Muscle of back (tissue), 11 donors: ENCODE results near the gene PAPSS1. TPM values are rescaled to one million over a fixed set of nuclear protein-coding genes. Genes with fewer than 3 reads are reported as not detected.

Source experiments
- DNase-seq, 3 donors: peaks; one replicate each; pipeline versions ENCODE4 v3.0.0 to v3.0.0-alpha.2; 2013
- polyA plus RNA-seq, 10 donors: library from polyadenylated mRNA; unstranded; fragments of 120-200 nt; gene quantifications; one replicate each; pipeline ENCODE4 v1.2.1, GENCODE V29; 2013; ENCODE audit not compliant: insufficient read length in 10 of 10

Gene PAPSS1
- polyA plus RNA-seq, 10 donors = 38.9 to 56.6 (median 50.4) TPM

GRCh38 chr4:107631560-107631959, 88.5 kb downstream of the PAPSS1 start:
- DNase-seq = peak; percentile 17 to 60 (median 47)

- DNase-seq = no peak
These were observed 89.8 kb downstream of the PAPSS1 start for GRCh38 chr4:107630185-107630705.

- no peak for DNase-seq
These were observed 90.7 kb downstream of the PAPSS1 start for GRCh38 chr4:107629318-107629717.

GRCh38 chr4:107625391-107625902, 94.6 kb downstream of the PAPSS1 start:
- DNase-seq = no peak

- DNase-seq = no peak
These were observed 96.0 kb downstream of the PAPSS1 start for GRCh38 chr4:107624024-107624423.

GRCh38 chr4:107622006-107622405, 98.0 kb downstream of the PAPSS1 start:
- no peak for DNase-seq

GRCh38 chr4:107619731-107620130, 100.3 kb downstream of the PAPSS1 start:
- DNase-seq = peak in 1 of 3 donors; percentile 7

- DNase-seq = peak in 2 of 3 donors; percentile 59 to 74
These were observed 101.0 kb downstream of the PAPSS1 start for GRCh38 chr4:107619066-107619465.

- DNase-seq = peak in 1 of 3 donors; percentile 10
These were observed 101.4 kb downstream of the PAPSS1 start for GRCh38 chr4:107618656-107619055.

GRCh38 chr4:107616838-107617389, 103.1 kb downstream of the PAPSS1 start:
- no peak for DNase-seq

- no peak for DNase-seq
These were observed 104.2 kb downstream of the PAPSS1 start for GRCh38 chr4:107615809-107616208.

GRCh38 chr4:107603430-107603829, 116.6 kb downstream of the PAPSS1 start:
- DNase-seq = no peak

GRCh38 chr4:107600983-107601382, 119.1 kb downstream of the PAPSS1 start:
- no peak for DNase-seq

GRCh38 chr4:107600436-107600835, 119.6 kb downstream of the PAPSS1 start:
- DNase-seq = peak; percentile 36 to 69 (median 52)

GRCh38 chr4:107599841-107600240, 120.2 kb downstream of the PAPSS1 start:
- DNase-seq = peak in 1 of 3 donors; percentile 19

GRCh38 chr4:107593230-107593629, 126.8 kb downstream of the PAPSS1 start:
- no peak for DNase-seq

GRCh38 chr4:107592519-107592918, 127.5 kb downstream of the PAPSS1 start:
- DNase-seq = no peak

- DNase-seq = no peak
These were observed 130.8 kb downstream of the PAPSS1 start for GRCh38 chr4:107589269-107589668.

- DNase-seq = no peak
These were observed 133.7 kb downstream of the PAPSS1 start for GRCh38 chr4:107586371-107586770.

- DNase-seq = no peak
These were observed 140.9 kb downstream of the PAPSS1 start for GRCh38 chr4:107579099-107579498.

- DNase-seq = no peak
These were observed 141.7 kb downstream of the PAPSS1 start for GRCh38 chr4:107578321-107578720.

- no peak for DNase-seq
These were observed 142.3 kb downstream of the PAPSS1 start for GRCh38 chr4:107577743-107578142.

GRCh38 chr4:107575243-107575642, 144.8 kb downstream of the PAPSS1 start:
- DNase-seq = no peak

GRCh38 chr4:107572281-107572680, 147.8 kb downstream of the PAPSS1 start:
- no peak for DNase-seq
